Stimulated activated CD8-positive, alpha-beta memory T cell treated with anti-CD3 and anti-CD28 coated beads, Interleukin-7, amount 100 ng/mL, for 1 hour (primary cell): Measurements from ENCODE around the gene GALNT2.

Experiments
- DNase-seq, 2 donors: peaks; one replicate each; pipeline ENCODE4 v3.0.0-alpha.2; 2020; ENCODE audit warnings: low read depth in 2 of 2

GALNT2 gene

GRCh38 chr1:230071316-230071715 is 4.3 kb downstream of the GALNT2 start:
- DNase-seq = no peak

GRCh38 chr1:230072296-230072695 is 5.3 kb downstream of the GALNT2 start:
- no peak for DNase-seq

- no peak for DNase-seq
These were observed 5.8 kb downstream of the GALNT2 start for GRCh38 chr1:230072866-230073265.

GRCh38 chr1:230073371-230074035 is 6.5 kb downstream of the GALNT2 start:
- DNase-seq = no peak

GRCh38 chr1:230074270-230074669 is 7.2 kb downstream of the GALNT2 start:
- no peak for DNase-seq

- DNase-seq = no peak
These were observed 7.7 kb downstream of the GALNT2 start for GRCh38 chr1:230074762-230075161.

GRCh38 chr1:230076121-230076520 is 9.1 kb downstream of the GALNT2 start:
- DNase-seq = no peak

- DNase-seq = no peak
These were observed 10.0 kb downstream of the GALNT2 start for GRCh38 chr1:230077011-230077410.

- no peak for DNase-seq
These were observed 10.6 kb downstream of the GALNT2 start for GRCh38 chr1:230077436-230078213.

- no peak for DNase-seq
These were observed 12.4 kb downstream of the GALNT2 start for GRCh38 chr1:230079199-230080024.

GRCh38 chr1:230080822-230081221 is 13.8 kb downstream of the GALNT2 start:
- DNase-seq = no peak

GRCh38 chr1:230081751-230082150 is 14.7 kb downstream of the GALNT2 start:
- DNase-seq = no peak

GRCh38 chr1:230082211-230082610 is 15.2 kb downstream of the GALNT2 start:
- DNase-seq = no peak

GRCh38 chr1:230083053-230083452 is 16.0 kb downstream of the GALNT2 start:
- no peak for DNase-seq

GRCh38 chr1:230083746-230084407 is 16.8 kb downstream of the GALNT2 start:
- no peak for DNase-seq

- no peak for DNase-seq
These were observed 17.6 kb downstream of the GALNT2 start for GRCh38 chr1:230084408-230085177.

- no peak for DNase-seq
These were observed 18.1 kb downstream of the GALNT2 start for GRCh38 chr1:230085178-230085515.

GRCh38 chr1:230086151-230086550 is 19.1 kb downstream of the GALNT2 start:
- DNase-seq = no peak

- no peak for DNase-seq
These were observed 20.1 kb downstream of the GALNT2 start for GRCh38 chr1:230087028-230087716.

- no peak for DNase-seq
These were observed 20.7 kb downstream of the GALNT2 start for GRCh38 chr1:230087717-230088105.
